ENCODE measurements around the gene CHAD.

DNA sequence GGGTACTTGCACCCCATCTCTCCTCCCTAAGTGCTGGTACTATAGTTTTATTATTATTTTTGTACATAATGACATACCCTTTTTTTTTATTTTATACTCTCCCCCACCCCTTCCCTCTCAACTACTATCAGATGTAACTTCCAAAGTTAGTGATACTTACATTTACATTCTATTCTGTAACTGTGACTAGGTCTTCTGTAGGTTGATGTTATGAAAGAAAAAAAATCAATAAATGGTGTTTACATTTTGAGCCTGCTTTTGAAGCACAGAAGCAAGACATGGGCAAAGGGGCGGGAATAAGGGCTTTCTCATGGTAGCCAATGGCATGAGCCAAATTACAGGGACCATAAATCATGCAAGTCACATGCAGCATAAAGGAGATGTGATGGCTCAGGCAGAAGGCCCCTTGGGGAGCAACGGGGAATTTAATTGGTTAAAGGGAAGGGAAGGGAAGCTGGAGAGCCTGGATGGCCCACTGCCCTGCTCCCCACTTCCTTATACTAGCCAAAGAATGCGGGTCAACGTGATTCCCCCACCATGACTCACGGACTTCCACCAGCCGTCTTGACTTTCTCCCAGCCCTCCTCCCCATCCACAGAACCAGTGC, 45.0 kb downstream of the CHAD start:
- TF ChIP-seq, protein P1, sequence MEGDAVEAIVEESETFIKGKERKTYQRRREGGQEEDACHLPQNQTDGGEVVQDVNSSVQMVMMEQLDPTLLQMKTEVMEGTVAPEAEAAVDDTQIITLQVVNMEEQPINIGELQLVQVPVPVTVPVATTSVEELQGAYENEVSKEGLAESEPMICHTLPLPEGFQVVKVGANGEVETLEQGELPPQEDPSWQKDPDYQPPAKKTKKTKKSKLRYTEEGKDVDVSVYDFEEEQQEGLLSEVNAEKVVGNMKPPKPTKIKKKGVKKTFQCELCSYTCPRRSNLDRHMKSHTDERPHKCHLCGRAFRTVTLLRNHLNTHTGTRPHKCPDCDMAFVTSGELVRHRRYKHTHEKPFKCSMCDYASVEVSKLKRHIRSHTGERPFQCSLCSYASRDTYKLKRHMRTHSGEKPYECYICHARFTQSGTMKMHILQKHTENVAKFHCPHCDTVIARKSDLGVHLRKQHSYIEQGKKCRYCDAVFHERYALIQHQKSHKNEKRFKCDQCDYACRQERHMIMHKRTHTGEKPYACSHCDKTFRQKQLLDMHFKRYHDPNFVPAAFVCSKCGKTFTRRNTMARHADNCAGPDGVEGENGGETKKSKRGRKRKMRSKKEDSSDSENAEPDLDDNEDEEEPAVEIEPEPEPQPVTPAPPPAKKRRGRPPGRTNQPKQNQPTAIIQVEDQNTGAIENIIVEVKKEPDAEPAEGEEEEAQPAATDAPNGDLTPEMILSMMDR (IDR thresholded peaks at IDR 0.05): no peak
- TF ChIP-seq POLR2A (IDR thresholded peaks at IDR 0.05): no peak

Data from testis (tissue), 2 donors.